SU-DHL-6 (cell line): ENCODE results near the gene CYP26B1.

ENCODE experiments used
- H2AFZ ChIP-seq: fragments of 200-600 bp; sonication (generic); 2 replicates; pipeline ENCODE4 v1.6.1; 2014; ENCODE audit warnings: low read depth, mild to moderate bottlenecking, moderate library complexity, mixed read lengths, antibody characterized with exemption, low read length; ENCODE audit not compliant: severe bottlenecking
- H3F3A ChIP-seq: fragments of 200-600 bp; shearing (Covaris generic); 2 replicates; pipeline ENCODE4 v1.6.0; 2016; ENCODE audit warnings: antibody characterized with exemption, mild to moderate bottlenecking; ENCODE audit not compliant: insufficient read depth
- H3K27ac ChIP-seq: fragments of 200-600 bp; sonication (generic); 2 replicates; pipeline ENCODE4 v1.5.1; 2016; ENCODE audit warnings: low read depth, mild to moderate bottlenecking, low read length, moderate library complexity, mixed read lengths
- H3K27me3 ChIP-seq: fragments of 200-600 bp; sonication (generic), shearing (Covaris generic); 2 replicates; pipeline ENCODE4 v1.6.0; 2014; ENCODE audit warnings: mild to moderate bottlenecking, low read length
- H3K36me3 ChIP-seq: fragments of 200-600 bp; sonication (generic); 2 replicates; pipeline ENCODE4 v1.6.1; 2014; ENCODE audit warnings: mild to moderate bottlenecking, low read length, mixed read lengths
- H3K4me2 ChIP-seq: fragments of 300-600, 200-600 bp; shearing (Covaris generic), sonication (generic); 2 replicates; pipeline ENCODE4 v1.6.0; 2014; ENCODE audit warnings: low read length, low read depth, mild to moderate bottlenecking; ENCODE audit not compliant: poor library complexity, severe bottlenecking
- H3K4me3 ChIP-seq: fragments of 200-600 bp; sonication (generic); 2 replicates; pipeline ENCODE4 v1.5.1; 2014; ENCODE audit warnings: antibody characterized with exemption, low read length, mild to moderate bottlenecking, mixed read lengths; ENCODE audit not compliant: insufficient read depth, poor library complexity, severe bottlenecking
- H3K79me2 ChIP-seq: fragments of 200-600 bp; sonication (generic); 2 replicates; pipeline ENCODE4 v1.6.1; 2014; ENCODE audit warnings: mild to moderate bottlenecking, low read length, moderate library complexity; ENCODE audit not compliant: insufficient read depth
- H3K9ac ChIP-seq: fragments of 200-600 bp; sonication (generic); 2 replicates; pipeline ENCODE4 v1.7.0; 2014; ENCODE audit warnings: mild to moderate bottlenecking, low read length
- H3K9me2 ChIP-seq: fragments of 200-600 bp; sonication (generic); replicated peaks from 2 replicates; pipeline ENCODE4 v1.6.1; 2014; ENCODE audit warnings: low read length; ENCODE audit not compliant: insufficient read depth
- H3K9me3 ChIP-seq: fragments of 200-600 bp; sonication (generic); 2 replicates; pipeline ENCODE4 v1.6.1; 2014; ENCODE audit warnings: low read length, mixed read lengths; ENCODE audit not compliant: insufficient read depth
- H4K20me1 ChIP-seq: fragments of 200-600 bp; sonication (generic); 2 replicates; pipeline ENCODE4 v1.6.1; 2014; ENCODE audit warnings: low read depth, mild to moderate bottlenecking, antibody characterized with exemption, low read length, moderate library complexity, mixed read lengths
- EZH2phosphoT487 ChIP-seq: fragments of 200-600 bp; sonication (generic), shearing (Covaris generic); conservative IDR thresholded peaks from 2 replicates; pipeline ENCODE4 v1.6.1; 2018; ENCODE audit warnings: mild to moderate bottlenecking, antibody characterized with exemption, low read length, moderate library complexity, mixed read lengths
- TF ChIP-seq, protein P1 (sequence below): fragments of 200-600 bp; sonication (generic); IDR thresholded peaks from one replicate; pipeline ENCODE4 v1.5.1; 2017; ENCODE audit warnings: antibody characterized with exemption, mild to moderate bottlenecking, low read length, moderate library complexity; ENCODE audit not compliant: insufficient read depth, poor library complexity, severe bottlenecking

The CYP26B1 gene

DNA sequence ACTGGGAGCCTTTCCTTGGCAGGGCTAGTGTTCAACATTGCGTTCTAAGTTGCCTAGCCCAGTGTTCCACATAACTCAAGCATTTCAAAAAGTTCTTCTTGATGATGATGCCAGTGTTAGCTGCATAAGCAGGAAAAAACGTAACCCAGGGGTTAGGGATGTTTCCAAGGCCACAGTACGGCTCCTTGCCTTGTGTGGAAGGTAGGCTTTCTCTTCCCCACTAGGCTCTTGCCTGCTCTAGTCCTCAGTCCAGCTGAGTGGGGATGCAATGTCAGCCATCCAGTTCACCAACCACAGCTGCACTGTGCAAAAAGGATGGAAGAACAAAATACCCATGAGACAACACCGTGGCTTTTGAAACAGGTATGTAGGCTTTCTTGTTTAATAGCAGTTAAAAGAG, 28.0 kb upstream of the CYP26B1 start:
- no peak overlapping the region for H3K27ac ChIP-seq
- TF ChIP-seq, protein P1, sequence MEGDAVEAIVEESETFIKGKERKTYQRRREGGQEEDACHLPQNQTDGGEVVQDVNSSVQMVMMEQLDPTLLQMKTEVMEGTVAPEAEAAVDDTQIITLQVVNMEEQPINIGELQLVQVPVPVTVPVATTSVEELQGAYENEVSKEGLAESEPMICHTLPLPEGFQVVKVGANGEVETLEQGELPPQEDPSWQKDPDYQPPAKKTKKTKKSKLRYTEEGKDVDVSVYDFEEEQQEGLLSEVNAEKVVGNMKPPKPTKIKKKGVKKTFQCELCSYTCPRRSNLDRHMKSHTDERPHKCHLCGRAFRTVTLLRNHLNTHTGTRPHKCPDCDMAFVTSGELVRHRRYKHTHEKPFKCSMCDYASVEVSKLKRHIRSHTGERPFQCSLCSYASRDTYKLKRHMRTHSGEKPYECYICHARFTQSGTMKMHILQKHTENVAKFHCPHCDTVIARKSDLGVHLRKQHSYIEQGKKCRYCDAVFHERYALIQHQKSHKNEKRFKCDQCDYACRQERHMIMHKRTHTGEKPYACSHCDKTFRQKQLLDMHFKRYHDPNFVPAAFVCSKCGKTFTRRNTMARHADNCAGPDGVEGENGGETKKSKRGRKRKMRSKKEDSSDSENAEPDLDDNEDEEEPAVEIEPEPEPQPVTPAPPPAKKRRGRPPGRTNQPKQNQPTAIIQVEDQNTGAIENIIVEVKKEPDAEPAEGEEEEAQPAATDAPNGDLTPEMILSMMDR = no peak
- TF ChIP-seq EZH2phosphoT487 = no peak
- H4K20me1 ChIP-seq = no peaks in the 10 kb centered on the region
- no peaks in the 10 kb centered on the region for H3K9me3 ChIP-seq
- no peaks in the 10 kb centered on the region for H3K27me3 ChIP-seq
- no peak overlapping the region for H2AFZ ChIP-seq
- no peaks in the 10 kb centered on the region for H3K79me2 ChIP-seq
- no peaks in the 10 kb centered on the region for H3F3A ChIP-seq
- H3K9me2 ChIP-seq = no peaks in the 10 kb centered on the region
- H3K4me2 ChIP-seq = no peak overlapping the region
- no peak overlapping the region for H3K4me3 ChIP-seq
- no peak overlapping the region for H3K9ac ChIP-seq
- no peaks in the 10 kb centered on the region for H3K36me3 ChIP-seq

DNA sequence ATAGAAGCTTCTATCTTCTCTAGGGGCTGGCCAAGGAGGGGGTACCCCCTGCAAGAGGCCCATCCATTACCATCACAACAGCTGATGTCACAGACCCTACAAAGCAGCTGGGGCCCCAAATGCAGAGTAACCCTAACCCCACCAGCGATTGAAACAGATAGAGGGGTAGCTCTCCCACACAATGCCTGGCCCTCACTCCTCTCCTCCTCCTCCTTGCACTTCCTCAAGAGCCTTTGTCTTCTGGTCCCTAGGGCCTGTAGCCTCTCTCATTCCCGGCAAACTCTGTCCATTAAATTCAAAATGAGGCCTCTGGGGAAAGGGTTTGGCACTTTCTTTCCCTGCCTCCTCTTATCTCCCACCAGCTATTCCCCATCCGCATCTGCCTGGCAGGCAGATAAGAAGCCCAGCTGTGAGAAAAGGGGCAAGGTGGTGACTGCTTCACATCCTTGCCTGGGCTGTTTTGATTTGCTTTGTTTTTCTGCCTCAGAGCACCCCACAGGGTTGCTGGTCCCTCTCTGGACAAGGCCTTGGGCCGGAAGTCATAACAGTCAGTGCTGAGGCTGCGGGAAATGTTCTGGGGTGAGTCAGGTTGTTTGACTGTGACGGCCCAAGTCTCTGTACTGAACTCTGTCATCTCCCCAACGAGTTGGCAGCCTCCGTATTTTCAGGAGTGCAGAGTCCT, 26.1 kb upstream of the CYP26B1 start:
- H3K9ac ChIP-seq = no peak overlapping the region
- H3K27me3 ChIP-seq = no peaks in the 10 kb centered on the region
- no peak overlapping the region for H3K4me3 ChIP-seq
- H3K9me2 ChIP-seq = no peaks in the 10 kb centered on the region
- TF ChIP-seq, protein P1 = no peak
- no peak for TF ChIP-seq EZH2phosphoT487
- no peak overlapping the region for H2AFZ ChIP-seq
- H3K9me3 ChIP-seq = no peaks in the 10 kb centered on the region
- no peaks in the 10 kb centered on the region for H3K36me3 ChIP-seq
- H4K20me1 ChIP-seq = no peaks in the 10 kb centered on the region
- no peak overlapping the region for H3K27ac ChIP-seq
- H3F3A ChIP-seq = no peaks in the 10 kb centered on the region
- no peaks in the 10 kb centered on the region for H3K79me2 ChIP-seq
- no peak overlapping the region for H3K4me2 ChIP-seq

DNA sequence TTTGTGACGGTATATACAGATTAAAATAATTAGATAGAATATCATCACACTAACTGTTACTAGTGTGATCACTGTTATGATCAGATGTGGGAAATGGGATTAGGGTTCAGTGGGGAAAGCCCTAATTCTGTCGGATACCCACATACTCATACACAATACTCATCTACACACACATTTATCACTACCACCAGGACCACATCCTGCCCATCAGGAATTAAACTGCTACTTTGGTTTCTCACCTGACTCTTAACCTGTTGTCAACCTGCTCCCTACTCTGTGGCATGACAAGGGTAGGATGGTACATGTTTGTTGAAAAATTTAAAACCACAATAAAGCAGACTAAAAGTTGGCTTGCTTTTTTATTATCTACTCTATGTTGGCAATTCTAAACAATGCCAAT, 24.8 kb upstream of the CYP26B1 start:
- Histone ChIP-seq H3K9me2 (no peaks in the 10 kb centered on the region), H3K79me2 (no peaks in the 10 kb centered on the region), H3F3A (no peaks in the 10 kb centered on the region), H3K9me3 (no peaks in the 10 kb centered on the region), H3K4me2 (no peak overlapping the region), H4K20me1 (no peaks in the 10 kb centered on the region), H2AFZ (no peak overlapping the region), H3K27ac (no peak overlapping the region), H3K36me3 (no peaks in the 10 kb centered on the region), H3K27me3 (no peaks in the 10 kb centered on the region), H3K4me3 (no peak overlapping the region), H3K9ac (no peak overlapping the region)
- TF ChIP-seq EZH2phosphoT487 = no peak
- TF ChIP-seq, protein P1 = no peak
